Gastrocnemius medialis (tissue), 4 donors: Measurements from ENCODE around the gene CCDC57. TPM values are rescaled to one million over a fixed set of nuclear protein-coding genes. Genes with fewer than 3 reads are reported as not detected.

Experiments
- ATAC-seq, 2 donors: fragments of 150-250 bp; one replicate each; pipeline ENCODE4 v1.9.1; 2016
- DNase-seq, 2 donors: peaks; one replicate each; pipeline ENCODE4 v3.0.0-alpha.2; 2019
- H3K27ac ChIP-seq, 4 donors: fragments of 200-600 bp; sonication (generic); 1 replicate in 1 of 4; 2 replicates in 3 of 4; pipeline ENCODE4 v1.5.1; 2016 to 2018; ENCODE audit warnings: mild to moderate bottlenecking in 2 of 4, moderate library complexity in 1 of 4
- H3K27me3 ChIP-seq, 3 donors: fragments of 200-600 bp; sonication (generic) in 2 of 3; 1 replicate in 1 of 3; 2 replicates in 2 of 3; pipeline versions ENCODE4 v1.5.1 to v1.6.0; 2016 to 2019; ENCODE audit warnings: mild to moderate bottlenecking in 1 of 3, moderate library complexity in 1 of 3
- H3K36me3 ChIP-seq, 2 donors: fragments of 200-600 bp; sonication (generic) in 1 of 2; one replicate each; pipeline ENCODE4 v1.5.1; 2017 to 2018
- H3K4me1 ChIP-seq, 2 donors: fragments of 200-600 bp; sonication (generic) in 1 of 2; one replicate each; pipeline ENCODE4 v1.5.1; 2016 to 2017; ENCODE audit warnings: mild to moderate bottlenecking in 2 of 2
- H3K4me3 ChIP-seq, 4 donors: fragments of 200-600 bp; sonication (generic) in 3 of 4; 1 replicate in 1 of 4; 2 replicates in 3 of 4; pipeline ENCODE4 v1.5.1; 2016 to 2019; ENCODE audit warnings: mild to moderate bottlenecking in 2 of 4
- H3K9me3 ChIP-seq, 3 donors: fragments of 200-600 bp; sonication (generic) in 2 of 3; 1 replicate in 1 of 3; 2 replicates in 2 of 3; pipeline ENCODE4 v1.5.1; 2016 to 2019
- CTCF ChIP-seq, 5 experiments: fragments of 450-650 bp in 3 of 5; fragments of 200-600 bp in 2 of 5; sonication (generic) in 2 of 5; IDR thresholded peaks in 4 of 5; conservative IDR thresholded peaks in 1 of 5; 1 replicate in 4 of 5; 2 replicates in 1 of 5; pipeline ENCODE4 v1.5.1; 2016 to 2019; ENCODE audit warnings: antibody characterized with exemption in 5 of 5, mild to moderate bottlenecking in 3 of 5, moderate library complexity in 3 of 5
- POLR2A ChIP-seq, 2 donors: fragments of 450-650 bp; IDR thresholded peaks; one replicate each; pipeline ENCODE4 v1.6.1; 2017; ENCODE audit warnings: antibody characterized with exemption in 2 of 2, mild to moderate bottlenecking in 2 of 2, moderate library complexity in 2 of 2
- in situ Hi-C, 4 donors: fragments of 200-750 bp; cut with MboI; loops; one replicate each; pipeline versions ENCODE4 v1.15.0 to v1.8.0; 2017; ENCODE audit warnings: low sequenced_read_pairs in 4 of 4
- intact Hi-C: fragments of 100-400 bp; cut with DNase I; formaldehyde crosslinking; loops from one replicate; pipeline ENCODE4 v1.15.1; 2023; ENCODE audit warnings: low total_unique reads
- microRNA-seq, 2 donors: library from miRNA; unstranded; fragments of <30 nt; microRNA quantifications; one replicate each; pipeline ENCODE4, GENCODE V29; 2016; ENCODE audit warnings: borderline replicate concordance in 2 of 2
- total RNA-seq, 4 donors: library from RNA; depleted of rRNA; stranded (reverse); fragments of >200 nt; gene quantifications; one replicate each; pipeline versions ENCODE4 v1.1.0 to v1.2.3, GENCODE V29; 2016

Gene CCDC57
- total RNA-seq, 4 donors from 2014 or later = 3.7 to 11.3 (median 5.1) TPM

GRCh38 chr17:82051776-82052637, 160.6 kb downstream of the CCDC57 start, which contains the start of the genes GPS1 and RFNG:
TSS of gene GPS1 (plus strand) at chr17:82051898. CDS start at chr17:82051932, 34 bp downstream.
TSS of gene RFNG (minus strand) at chr17:82051811. CDS start at chr17:82051766, 45 bp downstream.
- peak; percentile 76 to 85 for ATAC-seq
- intact Hi-C loops = loop anchor here (5.0 kb wide), 1 partner anchor 45 kb away; the partner anchor contains the start of gene FASN

More at GRCh38 chr17:82051776-82052637, 160.6 kb downstream of the CCDC57 start, which contains the start of the genes GPS1 and RFNG:
- peaks cover 22 to 29% of the 10 kb centered on the region in 2 donors for H3K4me1 ChIP-seq
- peak within 1 kb of the TSS; percentile 66 to 87 (median 74) for H3K4me3 ChIP-seq
- DNase-seq = peak; percentile 46 to 68
- H3K27ac ChIP-seq = peak within 1 kb of the TSS; percentile 43 to 72 (median 64)
- H3K9me3 ChIP-seq = no peaks in the 10 kb centered on the region
- no peaks in the 10 kb centered on the region for H3K27me3 ChIP-seq
- peaks cover 0 to 68% of the 10 kb centered on the region in 2 donors for H3K36me3 ChIP-seq
- in situ Hi-C loops = no loop called here
- TF ChIP-seq CTCF (IDR thresholded peaks at IDR 0.05 in 4 of 5, conservative IDR thresholded peaks at IDR 0.05 in 1 of 5) = no peak
- peak; percentile 29 to 51 for TF ChIP-seq POLR2A (IDR thresholded peaks at IDR 0.05)

Small RNA genes lying within 50 kb of the gene (microRNA-seq; reads per million reads assigned to microRNA genes)
- 0 to 2.4 reads per million in 2 donors for gene MIR6787

Other genes with a start within 250 kb of the CCDC57 start
- gene ASPSCR1, start 235.2 kb downstream of the CCDC57 start, total RNA-seq = 10 to 100 TPM; 24.0 to 44.7 (median 32.0) TPM
- 10 to 100 TPM; 41.2 to 62.7 (median 57.0) TPM for gene CENPX, start 190.0 kb downstream of the CCDC57 start, total RNA-seq
- gene LRRC45, start 189.5 kb downstream of the CCDC57 start, total RNA-seq = 1 to 10 TPM; 1.1 to 5.0 (median 3.8) TPM
- 1 to 10 TPM in 1 of 4 donors, under 1 TPM in 1, not detected in 2; 0.42 to 2.0 TPM for gene RAC3, start 181.2 kb downstream of the CCDC57 start, total RNA-seq
- gene DCXR, start 175.1 kb downstream of the CCDC57 start, total RNA-seq = 100 to 1,000 TPM; 130 to 296 (median 223) TPM
- 10 to 100 TPM; 29.6 to 64.9 (median 49.1) TPM for gene RFNG, start 161.0 kb downstream of the CCDC57 start, total RNA-seq
- 100 to 1,000 TPM; 119 to 174 (median 137) TPM for gene GPS1, start 160.9 kb downstream of the CCDC57 start, total RNA-seq
- gene DUS1L, start 147.0 kb downstream of the CCDC57 start, total RNA-seq = 100 to 1,000 TPM in 2 of 4 donors, 10 to 100 TPM in 2; 54.6 to 119 (median 83.2) TPM
- 10 to 100 TPM; 16.3 to 34.5 (median 26.3) TPM for gene FASN, start 114.6 kb downstream of the CCDC57 start, total RNA-seq
- 100 to 1,000 TPM in 2 of 4 donors, 10 to 100 TPM in 2; 46.0 to 173 (median 126) TPM for gene SLC16A3, start 16.2 kb upstream of the CCDC57 start, total RNA-seq
- gene CSNK1D, start 60.9 kb upstream of the CCDC57 start, total RNA-seq = 10 to 100 TPM; 34.0 to 55.2 (median 47.3) TPM
- 1 to 10 TPM in 1 of 4 donors, not detected in 3; 1.7 TPM for gene CD7, start 104.8 kb upstream of the CCDC57 start, total RNA-seq
- gene SECTM1, start 120.9 kb upstream of the CCDC57 start, total RNA-seq = 1 to 10 TPM; 3.3 to 9.5 (median 5.6) TPM
- gene TEX19, start 146.4 kb upstream of the CCDC57 start, total RNA-seq = under 1 TPM in 1 of 4 donors, not detected in 3; 0.40 TPM
- gene UTS2R, start 158.9 kb upstream of the CCDC57 start, total RNA-seq = not detected
- gene HEXD, start 205.5 kb upstream of the CCDC57 start, total RNA-seq = 10 to 100 TPM; 15.5 to 35.1 (median 22.5) TPM
- gene OGFOD3, start 205.7 kb upstream of the CCDC57 start, total RNA-seq = 10 to 100 TPM; 25.8 to 72.1 (median 27.7) TPM
- 10 to 100 TPM; 17.3 to 29.8 (median 19.3) TPM for gene CYBC1, start 237.9 kb upstream of the CCDC57 start, total RNA-seq
- gene NARF, start 245.9 kb upstream of the CCDC57 start, total RNA-seq = 10 to 100 TPM; 29.6 to 63.4 (median 49.0) TPM